HCT116 (cell line): Measurements from ENCODE around the gene SPATA33. TPM values are rescaled to one million over a fixed set of nuclear protein-coding genes. Genes with fewer than 3 reads are reported as not detected.
"Not testable (repeated sequence)": the region's sequence is repeated elsewhere in the genome, so short reads cannot be mapped to it uniquely, and the experiment has no call there.

ENCODE experiments used
- ATAC-seq: fragments of 200-7000 bp; cut with Tn5 transposase; 2 replicates; pipeline ENCODE4 v1.9.1; 2020; ENCODE audit warnings: mild to moderate bottlenecking, moderate library complexity
- BruUV-seq: library from RNA; stranded (reverse); fragments of 400-500 nt; replicated peaks from 2 replicates; lab custom pipeline; 2021; lab: Mats Ljungman, UMichigan
- CTCF ChIA-PET: fragments of 300-600 bp; sonication (Branson Sonifier 250); formaldehyde crosslinking; loops from one replicate; lab custom pipeline; 2021; ENCODE audit warnings: antibody characterized with exemption; lab: Charles Lee
- POLR2A ChIA-PET: fragments of 300-600, 350-600 bp; sonication (Branson Sonifier 250); formaldehyde crosslinking; loops from one replicate; lab custom pipeline; 2021; ENCODE audit warnings: antibody characterized with exemption; lab: Charles Lee
- RAD21 ChIA-PET, 2 experiments: fragments of 300-600 bp; sonication (Branson Sonifier 250); formaldehyde crosslinking; loops; one replicate each; lab custom pipeline; 2023; ENCODE audit warnings: low total read pairs in 2 of 2; ENCODE audit not compliant: uncharacterized antibody in 2 of 2, unreplicated experiment in 2 of 2, low non-redundant PET in 1 of 2; lab: Charles Lee
- DNase-seq: peaks from one replicate; pipeline ENCODE4 v3.0.0-alpha.2; 2010; ENCODE audit warnings: low read depth, low spot score
- H2AFZ ChIP-seq: fragments of 200-600 bp; shearing (Covaris generic), sonication (generic); 2 replicates; pipeline ENCODE4 v1.6.1; 2017; ENCODE audit warnings: low read depth, mixed run types, mixed read lengths, antibody characterized with exemption, low read length; ENCODE audit not compliant: poor library complexity, severe bottlenecking
- H3K27ac ChIP-seq: 2 replicates; pipeline ENCODE4 v1.5.1; 2012; ENCODE audit warnings: low read depth, low read length
- H3K27me3 ChIP-seq: fragments of 200-600 bp; sonication (generic); 2 replicates; pipeline ENCODE4 v1.6.1; 2016; ENCODE audit warnings: mixed run types, low read length, mixed read lengths; ENCODE audit not compliant: insufficient read depth
- H3K36me3 ChIP-seq, 2 experiments: fragments of 200-500 bp in 1 of 2; fragments of 200-600 bp in 1 of 2; sonication (Bioruptor generic) in 1 of 2; sonication (generic) in 1 of 2; 2 replicates each; pipeline versions ENCODE4 v1.5.1 to v1.6.1; 2014 to 2016; ENCODE audit warnings: low read length in 2 of 2, inconsistent platforms in 1 of 2, mixed read lengths in 1 of 2, mixed run types in 1 of 2; ENCODE audit not compliant: insufficient read depth in 2 of 2, control insufficient read depth in 1 of 2
- H3K4me1 ChIP-seq, 2 experiments: fragments of 200-600 bp in 1 of 2; sonication (generic) in 1 of 2; 2 replicates each; pipeline versions ENCODE4 v1.5.1 to v1.6.1; 2012 to 2017; ENCODE audit warnings: low read length in 2 of 2, inconsistent platforms in 1 of 2, mild to moderate bottlenecking in 1 of 2, mixed read lengths in 1 of 2, mixed run types in 1 of 2, moderate library complexity in 1 of 2; ENCODE audit not compliant: insufficient read depth in 2 of 2, control insufficient read depth in 1 of 2
- H3K4me2 ChIP-seq: fragments of 200-600 bp; sonication (generic); 2 replicates; pipeline ENCODE4 v1.6.1; 2017; ENCODE audit warnings: mixed run types, low read length, mixed read lengths
- H3K4me3 ChIP-seq, 2 experiments: fragments of 200-600 bp in 1 of 2; sonication (generic) in 1 of 2; replicated peaks in 1 of 2; 2 replicates each; pipeline ENCODE4 v1.5.1; 2011 to 2016; ENCODE audit warnings: low read length in 2 of 2, control low read depth in 1 of 2, low read depth in 1 of 2, mild to moderate bottlenecking in 1 of 2, mixed read lengths in 1 of 2, mixed run types in 1 of 2
- H3K79me2 ChIP-seq: fragments of 200-600 bp; sonication (generic); 2 replicates; pipeline ENCODE4 v1.6.1; 2017; ENCODE audit warnings: mild to moderate bottlenecking, mixed run types, low read length, moderate library complexity, mixed read lengths; ENCODE audit not compliant: insufficient read depth
- H3K9ac ChIP-seq: fragments of 200-600 bp; sonication (generic); 2 replicates; pipeline ENCODE4 v1.6.1; 2016; ENCODE audit warnings: low read length, mixed read lengths
- H3K9me2 ChIP-seq: fragments of 200-600 bp; sonication (generic), shearing (Covaris generic); 2 replicates; pipeline ENCODE4 v1.6.1; 2017; ENCODE audit warnings: mixed run types, mild to moderate bottlenecking, moderate library complexity; ENCODE audit not compliant: insufficient read depth
- H3K9me3 ChIP-seq, 2 experiments: fragments of 200-500 bp in 1 of 2; fragments of 200-600 bp in 1 of 2; sonication (Bioruptor generic) in 1 of 2; sonication (generic) in 1 of 2; 2 replicates each; pipeline ENCODE4 v1.6.1; 2014 to 2017; ENCODE audit warnings: low read length in 2 of 2, mixed read lengths in 2 of 2, inconsistent platforms in 1 of 2, low read depth in 1 of 2, mild to moderate bottlenecking in 1 of 2, mixed run types in 1 of 2, moderate library complexity in 1 of 2; ENCODE audit not compliant: control insufficient read depth in 1 of 2, insufficient read depth in 1 of 2
- H4K20me1 ChIP-seq: fragments of 200-600 bp; sonication (generic), shearing (Covaris generic); 2 replicates; pipeline ENCODE4 v1.6.1; 2017; ENCODE audit warnings: mixed run types, mild to moderate bottlenecking, moderate library complexity; ENCODE audit not compliant: insufficient read depth
- EZH2 ChIP-seq: fragments of 200-600 bp; sonication (generic); IDR thresholded peaks from 2 replicates; pipeline ENCODE4 v1.6.1; 2017; ENCODE audit warnings: antibody characterized with exemption, mixed run types
- FOSL1 ChIP-seq: IDR thresholded peaks from 2 replicates; pipeline ENCODE4 v1.6.1; 2012; ENCODE audit warnings: low read depth
- JUND ChIP-seq: IDR thresholded peaks from 2 replicates; pipeline ENCODE4 v1.6.1; 2012
- SRF ChIP-seq: IDR thresholded peaks from 2 replicates; pipeline ENCODE4 v1.6.1; 2012; ENCODE audit warnings: low read depth
- TCF7L2 ChIP-seq: IDR thresholded peaks from 2 replicates; pipeline ENCODE4 v1.7.0; 2011; ENCODE audit warnings: borderline replicate concordance, inconsistent platforms; ENCODE audit not compliant: insufficient read depth, insufficient read length; ENCODE audit errors: extremely low read depth
- ZNF274 ChIP-seq: fragments of 200-500 bp; sonication (Bioruptor generic); IDR thresholded peaks from 2 replicates; pipeline ENCODE4 v1.6.1; 2014; ENCODE audit warnings: mild to moderate bottlenecking, low read depth, low read length, inconsistent platforms
- intact Hi-C: fragments of 100-400 bp; cut with micrococcal nuclease; formaldehyde crosslinking; loops from 2 replicates; pipeline ENCODE4 v1.10.0; 2022
- total RNA-seq: library from RNA; stranded (reverse); gene quantifications from one replicate; pipeline ENCODE4 v1.2.1, GENCODE V29; 2021; ENCODE audit not compliant: unreplicated experiment
- TF ChIP-seq, protein P1 (sequence below): IDR thresholded peaks from 2 replicates; pipeline ENCODE4 v1.6.1; 2012; ENCODE audit warnings: low read depth
- TF ChIP-seq, protein P2 (sequence below): IDR thresholded peaks from 2 replicates; pipeline ENCODE4 v1.6.1; 2012

SPATA33 gene
- total RNA-seq, 1 experiment from 2014 or later = 24.9 TPM

DNA sequence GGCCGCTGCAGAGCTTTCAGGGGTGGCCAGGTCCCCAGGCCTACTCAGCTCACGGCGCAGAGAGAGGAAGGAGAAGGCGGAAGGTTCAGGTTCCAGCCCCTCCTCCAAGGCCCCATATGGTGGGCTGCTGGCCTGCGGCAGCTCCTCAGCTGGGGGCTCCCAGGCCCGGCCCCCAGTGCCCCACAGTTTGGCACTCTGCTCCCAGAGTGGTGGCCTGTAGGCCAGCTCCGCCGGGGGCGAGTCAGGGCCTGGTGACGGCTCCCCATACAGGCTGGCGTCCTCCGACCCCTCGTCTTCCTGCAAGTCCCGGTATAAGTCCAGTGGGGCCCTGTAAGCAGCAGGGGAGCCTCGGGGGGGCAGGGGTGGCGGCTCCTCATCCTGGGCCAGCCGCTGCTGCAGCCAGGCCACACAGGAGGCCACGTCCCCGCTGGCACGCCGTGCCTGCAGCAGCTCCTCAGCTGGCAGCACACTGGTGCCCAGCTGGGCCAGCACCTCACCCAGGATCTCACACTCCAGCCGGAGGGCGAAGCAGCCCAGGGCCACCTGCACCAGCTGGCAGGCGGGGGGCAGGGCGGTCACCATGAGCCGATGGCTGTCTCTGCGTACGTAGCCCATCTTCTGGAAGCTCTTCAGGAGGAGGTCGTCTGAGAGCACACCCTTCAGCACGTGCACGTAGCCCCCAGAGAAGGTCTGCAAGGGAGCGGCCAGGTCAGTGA, 40.1 kb downstream of the SPATA33 start:
- no TSS peak for BruUV-seq
- H3K4me2 ChIP-seq = no peak overlapping the region
- no peak for ATAC-seq
- peaks cover 14 to 35% of the 10 kb centered on the region in 2 experiments; a peak in 2 of 4 replicates for H3K36me3 ChIP-seq
- DNase-seq = no peak
- H3K9ac ChIP-seq = no peak overlapping the region
- CTCF ChIA-PET = no interaction called here
- peaks cover 3% of the 10 kb centered on the region; the same call in 1 of the 2 replicates for H4K20me1 ChIP-seq
- no peak overlapping the region for H2AFZ ChIP-seq
- intact Hi-C loops = no loop called here
- POLR2A ChIA-PET = interaction anchor here (1.0 to 1.3 kb wide), 3 partner anchors 8 to 13 kb away, joined by 3 to 4 read pairs (median 3); partner anchors contain the start of gene CDK10
- RAD21 ChIA-PET = no interaction called here
- peak overlapping the region; percentile 12; the same call in 1 of the 2 replicates for H3K27ac ChIP-seq
- H3K9me3 ChIP-seq = no peaks in the 10 kb centered on the region
- no peaks in the 10 kb centered on the region for H3K27me3 ChIP-seq
- TF ChIP-seq EZH2 (no peak), ZNF274 (no peak), SRF (no peak), FOSL1 (no peak), JUND (no peak), TCF7L2 (no peak)
- TF ChIP-seq, protein P1, sequence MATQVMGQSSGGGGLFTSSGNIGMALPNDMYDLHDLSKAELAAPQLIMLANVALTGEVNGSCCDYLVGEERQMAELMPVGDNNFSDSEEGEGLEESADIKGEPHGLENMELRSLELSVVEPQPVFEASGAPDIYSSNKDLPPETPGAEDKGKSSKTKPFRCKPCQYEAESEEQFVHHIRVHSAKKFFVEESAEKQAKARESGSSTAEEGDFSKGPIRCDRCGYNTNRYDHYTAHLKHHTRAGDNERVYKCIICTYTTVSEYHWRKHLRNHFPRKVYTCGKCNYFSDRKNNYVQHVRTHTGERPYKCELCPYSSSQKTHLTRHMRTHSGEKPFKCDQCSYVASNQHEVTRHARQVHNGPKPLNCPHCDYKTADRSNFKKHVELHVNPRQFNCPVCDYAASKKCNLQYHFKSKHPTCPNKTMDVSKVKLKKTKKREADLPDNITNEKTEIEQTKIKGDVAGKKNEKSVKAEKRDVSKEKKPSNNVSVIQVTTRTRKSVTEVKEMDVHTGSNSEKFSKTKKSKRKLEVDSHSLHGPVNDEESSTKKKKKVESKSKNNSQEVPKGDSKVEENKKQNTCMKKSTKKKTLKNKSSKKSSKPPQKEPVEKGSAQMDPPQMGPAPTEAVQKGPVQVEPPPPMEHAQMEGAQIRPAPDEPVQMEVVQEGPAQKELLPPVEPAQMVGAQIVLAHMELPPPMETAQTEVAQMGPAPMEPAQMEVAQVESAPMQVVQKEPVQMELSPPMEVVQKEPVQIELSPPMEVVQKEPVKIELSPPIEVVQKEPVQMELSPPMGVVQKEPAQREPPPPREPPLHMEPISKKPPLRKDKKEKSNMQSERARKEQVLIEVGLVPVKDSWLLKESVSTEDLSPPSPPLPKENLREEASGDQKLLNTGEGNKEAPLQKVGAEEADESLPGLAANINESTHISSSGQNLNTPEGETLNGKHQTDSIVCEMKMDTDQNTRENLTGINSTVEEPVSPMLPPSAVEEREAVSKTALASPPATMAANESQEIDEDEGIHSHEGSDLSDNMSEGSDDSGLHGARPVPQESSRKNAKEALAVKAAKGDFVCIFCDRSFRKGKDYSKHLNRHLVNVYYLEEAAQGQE = no peak
- TF ChIP-seq, protein P2, sequence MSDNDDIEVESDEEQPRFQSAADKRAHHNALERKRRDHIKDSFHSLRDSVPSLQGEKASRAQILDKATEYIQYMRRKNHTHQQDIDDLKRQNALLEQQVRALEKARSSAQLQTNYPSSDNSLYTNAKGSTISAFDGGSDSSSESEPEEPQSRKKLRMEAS = no peak
- H3K4me3 ChIP-seq = no peak overlapping the region
- H3K79me2 ChIP-seq = peaks cover 24% of the 10 kb centered on the region
- H3K9me2 ChIP-seq = no peaks in the 10 kb centered on the region
- peaks cover 15 to 27% of the 10 kb centered on the region in 2 experiments for H3K4me1 ChIP-seq

DNA sequence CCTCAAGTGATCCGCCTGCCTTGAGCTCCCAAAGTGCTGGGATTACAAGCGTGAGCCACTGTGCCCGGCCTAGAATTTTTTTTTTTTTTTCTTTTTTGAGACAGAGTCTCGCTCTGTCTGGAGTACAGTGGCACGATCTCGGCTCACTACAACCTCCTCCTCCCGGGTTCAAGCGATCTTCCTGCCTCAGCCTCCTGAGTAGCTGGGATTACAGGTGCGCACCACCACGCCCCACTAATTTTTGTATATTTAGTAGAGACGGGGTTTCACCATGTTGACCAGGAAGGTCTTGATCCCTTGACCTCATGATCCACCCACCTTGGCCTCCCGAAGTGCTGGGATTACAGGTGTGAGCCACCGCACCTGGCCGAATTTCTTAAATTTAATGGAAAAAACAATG, 41.1 kb downstream of the SPATA33 start:
- H3K27me3 ChIP-seq, intact Hi-C loops, BruUV-seq, H3K9me2 ChIP-seq, H3K4me3 ChIP-seq, H3K9ac ChIP-seq, H3K9me3 ChIP-seq, H2AFZ ChIP-seq, ATAC-seq, H4K20me1 ChIP-seq, DNase-seq, RAD21 ChIA-PET, H3K4me2 ChIP-seq, H3K27ac ChIP-seq: not testable (repeated sequence)
- Histone ChIP-seq H3K79me2 (peaks cover 24% of the 10 kb centered on the region), H3K36me3 (peaks cover 8 to 25% of the 10 kb centered on the region in 2 experiments; a peak in 2 of 4 replicates), H3K4me1 (peaks cover 15 to 27% of the 10 kb centered on the region in 2 experiments)
- ChIA-PET POLR2A (interaction anchor here (1.3 kb wide), 1 partner anchor 12 kb away, joined by 4 read pairs; the partner anchor contains the start of gene CDK10), CTCF (interaction anchor here (2.4 kb wide), 1 partner anchor 13 kb away, joined by 14 read pairs; the partner anchor contains the start of gene CDK10)
